ENCODE data around the gene ZSCAN10. TPM values are rescaled to one million over a fixed set of nuclear protein-coding genes. Genes with fewer than 3 reads are reported as not detected.

The ZSCAN10 gene
- total RNA-seq, 4 donors from 2014 or later, result not detected

- no peak for DNase-seq
- Histone ChIP-seq H3K27me3 (peaks cover 86% of the 10 kb centered on the region), H3K36me3 (no peaks in the 10 kb centered on the region), H3K27ac (no peak overlapping the region), H3K4me3 (no peak overlapping the region), H3K9me3 (no peaks in the 10 kb centered on the region), H3K4me1 (peaks cover 0 to 22% (median 21%) of the 10 kb centered on the region in 4 donors)
- intact Hi-C loops (cut with DNase I; ENCODE audit: low total_unique reads) (no loop called here), in situ Hi-C loops (cut with MboI; ENCODE audit: low pct_ligation_motif_present in 1 of 4, low pct_unique_long_range_greater_than_20kb in 1 of 4, low sequenced_read_pairs in 3 of 4) (loop anchor here in 1 of 4 donors (25.0 kb wide), 1 partner anchor 90 kb away; the partner anchor contains the start of gene ZNF213)
- no peak for TF ChIP-seq CTCF (IDR thresholded peaks at IDR 0.05)
- TF ChIP-seq POLR2AphosphoS5 (IDR thresholded peaks at IDR 0.05), result no peak
- no peak for TF ChIP-seq EP300 (IDR thresholded peaks at IDR 0.05; ENCODE audit: low read depth)
- TF ChIP-seq POLR2A (IDR thresholded peaks at IDR 0.05), result no peak
- WGBS, 2 donors (ENCODE audit: low coverage in 1 of 2), result 19% methylated on average over 13 of the region's 13 CpGs; no CpG with 5 or more reads in 1 of the 2 donors
Measured at GRCh38 chr16:3047387-3047720, 51.7 kb downstream of the ZSCAN10 start.

GRCh38 chr16:3046641-3047386 lies 52.3 kb downstream of the ZSCAN10 start:
- WGBS, 2 donors (ENCODE audit: low coverage in 1 of 2), result 2% methylated on average over 48 of the region's 54 CpGs; no CpG with 5 or more reads in 1 of the 2 donors
- Histone ChIP-seq H3K9me3 (no peaks in the 10 kb centered on the region), H3K27me3 (peaks cover 87% of the 10 kb centered on the region), H3K27ac (no peak overlapping the region), H3K4me1 (peaks cover 0 to 22% (median 21%) of the 10 kb centered on the region in 4 donors), H3K36me3 (no peaks in the 10 kb centered on the region), H3K4me3 (peak overlapping the region in 3 of 4 donors; percentile 7 to 53 (median 25))
- TF ChIP-seq POLR2AphosphoS5 (IDR thresholded peaks at IDR 0.05), result no peak
- no peak for TF ChIP-seq POLR2A (IDR thresholded peaks at IDR 0.05)
- no peak for TF ChIP-seq CTCF (IDR thresholded peaks at IDR 0.05)
- TF ChIP-seq EP300 (IDR thresholded peaks at IDR 0.05; ENCODE audit: low read depth), result no peak
- DNase-seq, result no peak
- in situ Hi-C loops (cut with MboI; ENCODE audit: low pct_ligation_motif_present in 1 of 4, low pct_unique_long_range_greater_than_20kb in 1 of 4, low sequenced_read_pairs in 3 of 4) (loop anchor here in 1 of 4 donors (25.0 kb wide), 1 partner anchor 90 kb away; the partner anchor contains the start of gene ZNF213), intact Hi-C loops (cut with DNase I; ENCODE audit: low total_unique reads) (no loop called here)

- H3K36me3 ChIP-seq, result no peaks in the 10 kb centered on the region
- no peak for TF ChIP-seq EP300 (IDR thresholded peaks at IDR 0.05; ENCODE audit: low read depth)
- no peak for TF ChIP-seq CTCF (IDR thresholded peaks at IDR 0.05)
- TF ChIP-seq POLR2A (IDR thresholded peaks at IDR 0.05), result no peak
- TF ChIP-seq POLR2AphosphoS5 (IDR thresholded peaks at IDR 0.05), result no peak
- H3K4me3 ChIP-seq, result peak within 1 kb of the TSS in 3 of 4 donors; percentile 7 to 53 (median 25)
- WGBS, 2 donors (ENCODE audit: low coverage in 1 of 2), result 2% methylated on average over 72 of the region's 86 CpGs; no CpG with 5 or more reads in 1 of the 2 donors
- H3K4me1 ChIP-seq, result peaks cover 0 to 22% (median 21%) of the 10 kb centered on the region in 4 donors
- H3K27me3 ChIP-seq, result peaks cover 87% of the 10 kb centered on the region
- no peaks in the 10 kb centered on the region for H3K9me3 ChIP-seq
- intact Hi-C loops (cut with DNase I; ENCODE audit: low total_unique reads), result no loop called here
- no peak within 1 kb of the TSS for H3K27ac ChIP-seq
- DNase-seq, result peak; percentile 37
- in situ Hi-C loops (cut with MboI; ENCODE audit: low pct_ligation_motif_present in 1 of 4, low pct_unique_long_range_greater_than_20kb in 1 of 4, low sequenced_read_pairs in 3 of 4), result loop anchor here in 1 of 4 donors (25.0 kb wide), 1 partner anchor 91 kb away; the partner anchor contains the start of gene ZNF213
Measured at GRCh38 chr16:3045758-3046640, 53.1 kb downstream of the ZSCAN10 start, which contains the start of gene MMP25. Gene MMP25 (plus strand): TSS chr16:3046561. CDS start chr16:3046918, 357 bp downstream.

- Histone ChIP-seq H3K4me3 (no peak overlapping the region), H3K9me3 (no peaks in the 10 kb centered on the region), H3K27me3 (peaks cover 86% of the 10 kb centered on the region), H3K27ac (no peak overlapping the region), H3K4me1 (peaks cover 0 to 22% (median 21%) of the 10 kb centered on the region in 4 donors), H3K36me3 (no peaks in the 10 kb centered on the region)
- DNase-seq, result no peak
- intact Hi-C loops (cut with DNase I; ENCODE audit: low total_unique reads), result no loop called here
- no peak for TF ChIP-seq POLR2A (IDR thresholded peaks at IDR 0.05)
- TF ChIP-seq EP300 (IDR thresholded peaks at IDR 0.05; ENCODE audit: low read depth), result no peak
- no peak for TF ChIP-seq CTCF (IDR thresholded peaks at IDR 0.05)
- TF ChIP-seq POLR2AphosphoS5 (IDR thresholded peaks at IDR 0.05), result no peak
- WGBS, 2 donors (ENCODE audit: low coverage in 1 of 2), result 68 to 92% methylated on average over 4 to 6 of the region's 6 CpGs
- in situ Hi-C loops (cut with MboI; ENCODE audit: low pct_ligation_motif_present in 1 of 4, low pct_unique_long_range_greater_than_20kb in 1 of 4, low sequenced_read_pairs in 3 of 4), result loop anchor here in 1 of 4 donors (25.0 kb wide), 1 partner anchor 93 kb away; the partner anchor contains the start of gene ZNF213
Measured at GRCh38 chr16:3044708-3045107, 54.4 kb downstream of the ZSCAN10 start.
